OCI-LY1 (cell line): ENCODE results near the gene CCNYL1.

ENCODE experiments used
- H2AFZ ChIP-seq: fragments of 200-600 bp; sonication (generic), shearing (Covaris generic); 2 replicates; pipeline ENCODE4 v1.6.0; 2014; ENCODE audit warnings: antibody characterized with exemption, mild to moderate bottlenecking, low read length
- H3F3A ChIP-seq: fragments of 200-600 bp; sonication (generic), shearing (Covaris generic); 2 replicates; pipeline ENCODE4 v1.6.0; 2014; ENCODE audit warnings: mild to moderate bottlenecking, antibody characterized with exemption, low read length, moderate library complexity; ENCODE audit not compliant: insufficient read depth
- H3K27ac ChIP-seq: fragments of 200-600 bp; sonication (generic); 2 replicates; pipeline ENCODE4 v1.5.1; 2014; ENCODE audit warnings: low read length, mixed run types, mild to moderate bottlenecking, low read depth; ENCODE audit not compliant: poor library complexity, severe bottlenecking
- H3K27me3 ChIP-seq: fragments of 200-600 bp; sonication (generic); 2 replicates; pipeline ENCODE4 v1.6.0; 2014; ENCODE audit warnings: antibody characterized with exemption, mild to moderate bottlenecking, low read length, moderate library complexity; ENCODE audit not compliant: insufficient read depth
- H3K36me3 ChIP-seq: fragments of 200-600 bp; sonication (generic); 2 replicates; pipeline ENCODE4 v1.6.1; 2014; ENCODE audit warnings: mild to moderate bottlenecking, antibody characterized with exemption, low read length, moderate library complexity, mixed read lengths; ENCODE audit not compliant: insufficient read depth
- H3K4me1 ChIP-seq: fragments of 200-600 bp; sonication (generic); 2 replicates; pipeline ENCODE4 v1.5.1; 2014; ENCODE audit warnings: mild to moderate bottlenecking, low read length, moderate library complexity; ENCODE audit not compliant: insufficient read depth, severe bottlenecking
- H3K4me2 ChIP-seq: fragments of 200-600 bp; sonication (generic), shearing (Covaris generic); 2 replicates; pipeline ENCODE4 v1.6.1; 2014; ENCODE audit warnings: low read length
- H3K4me3 ChIP-seq: fragments of 200-600 bp; sonication (generic); 2 replicates; pipeline ENCODE4 v1.5.1; 2014; ENCODE audit warnings: low read length, low read depth, mild to moderate bottlenecking, mixed read lengths; ENCODE audit not compliant: poor library complexity, severe bottlenecking
- H3K79me2 ChIP-seq: fragments of 200-600 bp; shearing (Covaris generic); 2 replicates; pipeline ENCODE4 v1.6.1; 2016; ENCODE audit warnings: mixed run types, low read length, mixed read lengths; ENCODE audit not compliant: insufficient read depth
- H3K9ac ChIP-seq: fragments of 200-600 bp; sonication (generic), shearing (Covaris generic); 2 replicates; pipeline ENCODE4 v1.6.1; 2014; ENCODE audit warnings: mild to moderate bottlenecking, low read length, mixed read lengths
- H3K9me2 ChIP-seq: fragments of 200-600 bp; sonication (generic), shearing (Covaris generic); 2 replicates; pipeline ENCODE4 v1.6.1; 2014; ENCODE audit warnings: low read depth, mild to moderate bottlenecking, low read length, mixed read lengths
- H3K9me3 ChIP-seq: fragments of 200-600 bp; shearing (Covaris generic); 2 replicates; pipeline ENCODE4 v1.6.1; 2014; ENCODE audit warnings: low read length, mixed read lengths
- H4K20me1 ChIP-seq: fragments of 200-600 bp; sonication (generic), shearing (Covaris generic); 2 replicates; pipeline ENCODE4 v1.6.0; 2016; ENCODE audit warnings: mild to moderate bottlenecking, low read length; ENCODE audit not compliant: insufficient read depth
- CTCF ChIP-seq: fragments of 200-600 bp; sonication (generic), shearing (Covaris generic); IDR thresholded peaks from 2 replicates; pipeline ENCODE4 v1.5.1; 2017; ENCODE audit warnings: mild to moderate bottlenecking, antibody characterized with exemption, low read length, moderate library complexity, mixed read lengths
- EZH2 ChIP-seq: fragments of 200-600 bp; sonication (generic), shearing (Covaris generic); IDR thresholded peaks from 2 replicates; pipeline ENCODE4 v1.8.0; 2017; ENCODE audit warnings: borderline replicate concordance, mixed run types, mild to moderate bottlenecking, antibody characterized with exemption, low read length, moderate library complexity, mixed read lengths

The CCNYL1 gene

DNA sequence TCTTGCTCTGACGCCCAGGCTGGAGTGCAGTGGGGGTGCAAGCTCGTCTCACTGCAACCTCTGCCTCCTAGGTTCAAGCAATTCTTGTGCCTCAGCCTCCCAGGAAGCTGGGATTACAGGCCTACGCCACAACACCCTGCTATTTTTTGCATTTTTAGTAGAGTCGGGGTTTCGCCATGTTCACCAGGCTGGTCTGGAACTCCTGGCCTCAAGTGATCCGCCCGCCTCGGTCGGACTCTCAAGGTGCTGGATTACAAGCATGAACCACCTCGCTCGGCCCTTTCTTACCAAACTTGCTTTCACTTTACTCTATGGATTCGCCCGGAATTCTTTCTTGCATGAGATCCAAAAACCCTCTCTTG lies 61.4 kb downstream of the CCNYL1 start:
- TF ChIP-seq CTCF = no peak
- no peak for TF ChIP-seq EZH2
- no peak overlapping the region for H3K4me2 ChIP-seq
- peaks cover 27% of the 10 kb centered on the region for H3K4me1 ChIP-seq
- H3K27me3 ChIP-seq = no peaks in the 10 kb centered on the region
- H3K27ac ChIP-seq = no peak overlapping the region
- H2AFZ ChIP-seq = no peak overlapping the region
- no peaks in the 10 kb centered on the region for H4K20me1 ChIP-seq
- H3K79me2 ChIP-seq = no peaks in the 10 kb centered on the region
- no peak overlapping the region for H3K9ac ChIP-seq
- H3K36me3 ChIP-seq = no peaks in the 10 kb centered on the region
- H3K4me3 ChIP-seq = no peak overlapping the region
- H3K9me3 ChIP-seq = no peaks in the 10 kb centered on the region
- no peaks in the 10 kb centered on the region for H3K9me2 ChIP-seq
- no peaks in the 10 kb centered on the region for H3F3A ChIP-seq

GRCh38 chr2:207775473-207775872 lies 64.0 kb downstream of the CCNYL1 start:
- TF ChIP-seq EZH2 = no peak
- TF ChIP-seq CTCF = no peak
- Histone ChIP-seq H2AFZ (no peak overlapping the region), H3K9me3 (no peaks in the 10 kb centered on the region), H3K9ac (no peak overlapping the region), H3K36me3 (no peaks in the 10 kb centered on the region), H3K4me1 (peaks cover 6% of the 10 kb centered on the region), H3K27ac (no peak overlapping the region), H3F3A (no peaks in the 10 kb centered on the region), H3K79me2 (no peaks in the 10 kb centered on the region), H3K4me3 (no peak overlapping the region), H4K20me1 (no peaks in the 10 kb centered on the region), H3K27me3 (no peaks in the 10 kb centered on the region), H3K9me2 (no peaks in the 10 kb centered on the region), H3K4me2 (no peak overlapping the region)

GRCh38 chr2:207777124-207777523 lies 65.7 kb downstream of the CCNYL1 start:
- no peaks in the 10 kb centered on the region for H3K36me3 ChIP-seq
- no peaks in the 10 kb centered on the region for H3K9me2 ChIP-seq
- no peaks in the 10 kb centered on the region for H4K20me1 ChIP-seq
- no peak overlapping the region for H3K9ac ChIP-seq
- no peaks in the 10 kb centered on the region for H3K79me2 ChIP-seq
- TF ChIP-seq EZH2 = no peak
- TF ChIP-seq CTCF = no peak
- H3K27ac ChIP-seq = no peak overlapping the region
- no peaks in the 10 kb centered on the region for H3K27me3 ChIP-seq
- no peak overlapping the region for H3K4me3 ChIP-seq
- no peaks in the 10 kb centered on the region for H3K9me3 ChIP-seq
- H3K4me1 ChIP-seq = no peaks in the 10 kb centered on the region
- H3F3A ChIP-seq = no peaks in the 10 kb centered on the region
- no peak overlapping the region for H2AFZ ChIP-seq
- no peak overlapping the region for H3K4me2 ChIP-seq
